ENCODE measurements around the gene CHSY3. TPM values are rescaled to one million over a fixed set of nuclear protein-coding genes. Genes with fewer than 3 reads are reported as not detected.

Gene CHSY3
- total RNA-seq, 2 donors from 2014 or later: 24.3 to 28.3 TPM

- Histone ChIP-seq H3K36me3 (no peaks in the 10 kb centered on the region), H3K27ac (no peak overlapping the region), H3K9me3 (no peaks in the 10 kb centered on the region), H3K4me1 (ENCODE audit: control insufficient read depth in 1 of 2, low read depth in 2 of 2) (peaks cover 3 to 11% of the 10 kb centered on the region in 2 donors), H3K4me3 (no peak overlapping the region), H3K27me3 (replicated peaks; ENCODE audit: insufficient read depth) (no peaks in the 10 kb centered on the region)
- DNase-seq (ENCODE audit: low spot score): no peak
- TF ChIP-seq CTCF (IDR thresholded peaks at IDR 0.05): no peak
- no peak for ATAC-seq (ENCODE audit: insufficient number of reproducible peaks, low FRiP score, low read depth)
These were observed 92.6 kb downstream of the CHSY3 start for GRCh38 chr5:129996896-129997295.

- no peak overlapping the region for H3K4me3 ChIP-seq
- H3K9me3 ChIP-seq: no peaks in the 10 kb centered on the region
- no peak overlapping the region for H3K27ac ChIP-seq
- no peaks in the 10 kb centered on the region for H3K36me3 ChIP-seq
- DNase-seq (ENCODE audit: low spot score) (no peak), ATAC-seq (ENCODE audit: insufficient number of reproducible peaks, low FRiP score, low read depth) (no peak)
- no peak for TF ChIP-seq CTCF (IDR thresholded peaks at IDR 0.05)
- peaks cover 7 to 10% of the 10 kb centered on the region in 2 donors for H3K4me1 ChIP-seq (ENCODE audit: control insufficient read depth in 1 of 2, low read depth in 2 of 2)
- no peaks in the 10 kb centered on the region for H3K27me3 ChIP-seq (replicated peaks; ENCODE audit: insufficient read depth)
These were observed 96.2 kb downstream of the CHSY3 start for GRCh38 chr5:130000460-130000859.

- H3K27me3 ChIP-seq (replicated peaks; ENCODE audit: insufficient read depth): no peaks in the 10 kb centered on the region
- no peak overlapping the region for H3K4me3 ChIP-seq
- DNase-seq (ENCODE audit: low spot score) (no peak), ATAC-seq (ENCODE audit: insufficient number of reproducible peaks, low FRiP score, low read depth) (no peak)
- H3K27ac ChIP-seq: no peak overlapping the region
- peaks cover 4 to 7% of the 10 kb centered on the region in 2 donors for H3K4me1 ChIP-seq (ENCODE audit: control insufficient read depth in 1 of 2, low read depth in 2 of 2)
- H3K36me3 ChIP-seq: no peaks in the 10 kb centered on the region
- H3K9me3 ChIP-seq: no peaks in the 10 kb centered on the region
- TF ChIP-seq CTCF (IDR thresholded peaks at IDR 0.05): no peak
These were observed 97.9 kb downstream of the CHSY3 start for GRCh38 chr5:130002183-130002582.

GRCh38 chr5:130002876-130003275, 98.6 kb downstream of the CHSY3 start:
- no peak overlapping the region for H3K27ac ChIP-seq
- H3K4me3 ChIP-seq: no peak overlapping the region
- peaks cover 3 to 7% of the 10 kb centered on the region in 2 donors for H3K4me1 ChIP-seq (ENCODE audit: control insufficient read depth in 1 of 2, low read depth in 2 of 2)
- no peak for ATAC-seq (ENCODE audit: insufficient number of reproducible peaks, low FRiP score, low read depth)
- DNase-seq (ENCODE audit: low spot score): no peak
- TF ChIP-seq CTCF (IDR thresholded peaks at IDR 0.05): no peak
- no peaks in the 10 kb centered on the region for H3K36me3 ChIP-seq
- no peaks in the 10 kb centered on the region for H3K27me3 ChIP-seq (replicated peaks; ENCODE audit: insufficient read depth)
- no peaks in the 10 kb centered on the region for H3K9me3 ChIP-seq

GRCh38 chr5:130011986-130012385, 107.7 kb downstream of the CHSY3 start:
- no peak overlapping the region for H3K27ac ChIP-seq
- no peaks in the 10 kb centered on the region for H3K27me3 ChIP-seq (replicated peaks; ENCODE audit: insufficient read depth)
- no peaks in the 10 kb centered on the region for H3K9me3 ChIP-seq
- H3K4me1 ChIP-seq (ENCODE audit: control insufficient read depth in 1 of 2, low read depth in 2 of 2): no peaks in the 10 kb centered on the region
- no peak overlapping the region for H3K4me3 ChIP-seq
- no peak for ATAC-seq (ENCODE audit: insufficient number of reproducible peaks, low FRiP score, low read depth)
- TF ChIP-seq CTCF (IDR thresholded peaks at IDR 0.05): no peak
- no peaks in the 10 kb centered on the region for H3K36me3 ChIP-seq
- no peak for DNase-seq (ENCODE audit: low spot score)

Data from thoracic aorta (tissue), 2 donors.